ENCODE measurements around the gene OR6K3.

The OR6K3 gene

GRCh38 chr1:158730453-158730852, 9.9 kb upstream of the OR6K3 start:
- no peak for TF ChIP-seq CTCF (IDR thresholded peaks at IDR 0.05; ENCODE audit: insufficient read depth, low read depth, low read length, missing control alignments)

GRCh38 chr1:158728510-158729225, 8.1 kb upstream of the OR6K3 start:
- DNase-seq (ENCODE audit: low read depth): no peak
- TF ChIP-seq CTCF (IDR thresholded peaks at IDR 0.05; ENCODE audit: insufficient read depth, low read depth, low read length, missing control alignments): no peak
- H3K4me3 ChIP-seq (ENCODE audit: low read length): no peak overlapping the region

More at GRCh38 chr1:158730453-158730852, 9.9 kb upstream of the OR6K3 start:
- DNase-seq (ENCODE audit: low read depth): no peak
- no peak overlapping the region for H3K4me3 ChIP-seq (ENCODE audit: low read length)

- H3K4me3 ChIP-seq (ENCODE audit: low read length): no peak overlapping the region
- DNase-seq (ENCODE audit: low read depth): no peak
- TF ChIP-seq CTCF (IDR thresholded peaks at IDR 0.05; ENCODE audit: insufficient read depth, low read depth, low read length, missing control alignments): no peak
Observed at GRCh38 chr1:158724442-158724841, 3.9 kb upstream of the OR6K3 start.

- TF ChIP-seq CTCF (IDR thresholded peaks at IDR 0.05; ENCODE audit: insufficient read depth, low read depth, low read length, missing control alignments): no peak
- no peak overlapping the region for H3K4me3 ChIP-seq (ENCODE audit: low read length)
- no peak for DNase-seq (ENCODE audit: low read depth)
Observed at GRCh38 chr1:158719664-158720063, 856 bp downstream of the OR6K3 start.

- no peak for TF ChIP-seq CTCF (IDR thresholded peaks at IDR 0.05; ENCODE audit: insufficient read depth, low read depth, low read length, missing control alignments)
- peak; percentile 53 for DNase-seq (ENCODE audit: low read depth)
- H3K4me3 ChIP-seq (ENCODE audit: low read length): no peak overlapping the region
Observed at GRCh38 chr1:158717344-158717743, 3.2 kb downstream of the OR6K3 start.

- no peak for TF ChIP-seq CTCF (IDR thresholded peaks at IDR 0.05; ENCODE audit: insufficient read depth, low read depth, low read length, missing control alignments)
- peak; percentile 23 for DNase-seq (ENCODE audit: low read depth)
- no peak overlapping the region for H3K4me3 ChIP-seq (ENCODE audit: low read length)
Observed at GRCh38 chr1:158716335-158716734, 4.2 kb downstream of the OR6K3 start.

GRCh38 chr1:158714754-158715153, 5.8 kb downstream of the OR6K3 start:
- no peak for TF ChIP-seq CTCF (IDR thresholded peaks at IDR 0.05; ENCODE audit: insufficient read depth, low read depth, low read length, missing control alignments)
- no peak for DNase-seq (ENCODE audit: low read depth)

More at GRCh38 chr1:158714754-158715153, 5.8 kb downstream of the OR6K3 start:
- no peak overlapping the region for H3K4me3 ChIP-seq (ENCODE audit: low read length)
